ENCODE data around the gene IL31RA. TPM values are rescaled to one million over a fixed set of nuclear protein-coding genes. Genes with fewer than 3 reads are reported as not detected.

IL31RA gene
- polyA plus RNA-seq, 2 of the 4 experiments (the other 2 are of a cell fraction) = 0.94 to 2.0 TPM

- no peak for TF ChIP-seq CHD4 (IDR thresholded peaks at IDR 0.05; ENCODE audit: borderline replicate concordance)
- no peak for TF ChIP-seq HMGXB4 (CRISPR knock-in tag; IDR thresholded peaks at IDR 0.05; ENCODE audit: borderline replicate concordance)
- no peak for TF ChIP-seq RNF2 (IDR thresholded peaks at IDR 0.05; ENCODE audit: borderline replicate concordance, low read depth)
- TF ChIP-seq PBX3 (IDR thresholded peaks at IDR 0.05) = no peak
- no peak for TF ChIP-seq HDAC2 (IDR thresholded peaks at IDR 0.05)
These were observed 6.9 kb downstream of the IL31RA start (continued) for GRCh38 chr5:55858104-55858503.

GRCh38 chr5:55860288-55860687, 9.1 kb downstream of the IL31RA start:
- DNase-seq (ENCODE audit: low read depth in 1 of 2, low spot score in 1 of 2) = no peak
- 86% methylated on average over 3 of the region's 3 CpGs for WGBS (ENCODE audit: missing lambda C conversion rate)
- Histone ChIP-seq H3K4me3 (no peak overlapping the region), H3K4me1 (0 out of 3 replicates have a peak, but pooled peaks cover 7% of the 10 kb centered on the region), H3K27ac (no peak overlapping the region), H3K4me2 (no peak overlapping the region), H3K9me3 (no peaks in the 10 kb centered on the region)
- ChIA-PET CTCF (no interaction called here), POLR2A (no interaction called here)
- TF ChIP-seq CTCF (IDR thresholded peaks at IDR 0.05) = no peak
- ATAC-seq = no peak
- FAIRE-seq = no peak

- DNase-seq (ENCODE audit: low read depth in 1 of 2, low spot score in 1 of 2) (no peak), FAIRE-seq (no peak), ATAC-seq (no peak)
- Histone ChIP-seq H3K9me3 (no peaks in the 10 kb centered on the region), H3K4me3 (no peak overlapping the region), H3K4me1 (0 out of 3 replicates have a peak, but pooled peaks cover 7% of the 10 kb centered on the region), H3K4me2 (no peak overlapping the region), H3K27ac (no peak overlapping the region)
- ChIA-PET CTCF (no interaction called here), POLR2A (no interaction called here)
- 88% methylated on average over 4 of the region's 4 CpGs for WGBS (ENCODE audit: missing lambda C conversion rate)
- TF ChIP-seq ZFP36 (IDR thresholded peaks at IDR 0.05; ENCODE audit: borderline replicate concordance, partially characterized antibody) (no peak), NPAS2 (CRISPR knock-in tag; IDR thresholded peaks at IDR 0.05; ENCODE audit: borderline replicate concordance) (no peak), REST (IDR thresholded peaks at IDR 0.05) (no peak), PBX3 (IDR thresholded peaks at IDR 0.05) (no peak), BHLHE40 (IDR thresholded peaks at IDR 0.05; ENCODE audit: low read depth, low read length) (no peak), RAD21 (conservative IDR thresholded peaks at IDR 0.05 in 1 of 2, IDR thresholded peaks at IDR 0.05 in 1 of 2) (no peak), ZSCAN20 (CRISPR knock-in tag; IDR thresholded peaks at IDR 0.05) (no peak), E2F6 (IDR thresholded peaks at IDR 0.05; ENCODE audit: borderline replicate concordance, low read depth) (no peak), HEYL (CRISPR knock-in tag; IDR thresholded peaks at IDR 0.05) (no peak), HDAC2 (IDR thresholded peaks at IDR 0.05) (no peak), FOSL2 (IDR thresholded peaks at IDR 0.05) (no peak), FOSL2 (CRISPR knock-in tag; IDR thresholded peaks at IDR 0.05) (no peak), HOXB5 (CRISPR knock-in tag; IDR thresholded peaks at IDR 0.05) (no peak), CEBPB (IDR thresholded peaks at IDR 0.05) (no peak), HES2 (IDR thresholded peaks at IDR 0.05) (no peak), FOXS1 (CRISPR knock-in tag; IDR thresholded peaks at IDR 0.05) (no peak), PHF8 (IDR thresholded peaks at IDR 0.05; ENCODE audit: borderline replicate concordance, low read depth) (no peak), CHD2 (IDR thresholded peaks at IDR 0.05; ENCODE audit: low read length, partially characterized antibody) (no peak), EHMT2 (IDR thresholded peaks at IDR 0.05; ENCODE audit: low read depth) (no peak)
These were observed 9.6 kb downstream of the IL31RA start for GRCh38 chr5:55860709-55861108.

Measured in A549 (cell line).